ENCODE data around the gene UBR3. TPM values are rescaled to one million over a fixed set of nuclear protein-coding genes. Genes with fewer than 3 reads are reported as not detected.

Gene UBR3
- total and polyA plus RNA-seq, 8 donors, result 4.8 to 151 (median 37.3) TPM

Small RNAs within 50 kb of the gene (small RNA-seq; reads per million reads assigned to genes)
- gene RNU6-1006P, result 0 reads per million in 4 donors

Other genes with a start within 250 kb of the UBR3 start
- 10 to 100 TPM; 26.1 to 69.9 (median 28.0) TPM for gene PPIG, start 243.1 kb upstream of the UBR3 start, total RNA-seq
- 10 to 100 TPM; 22.0 to 98.8 (median 27.8) TPM for gene PPIG, start 243.1 kb upstream of the UBR3 start, polyA plus RNA-seq
- gene CFAP210, start 133.0 kb upstream of the UBR3 start, total RNA-seq, result under 1 TPM in 1 of 5 donors, not detected in 4; 0.37 TPM
- 1 to 10 TPM in 1 of 3 donors, under 1 TPM in 1, not detected in 1; 0.23 to 2.1 TPM for gene CFAP210, start 133.0 kb upstream of the UBR3 start, polyA plus RNA-seq
- gene PHOSPHO2, start 133.0 kb upstream of the UBR3 start, total RNA-seq, result 10 to 100 TPM in 2 of 5 donors, 1 to 10 TPM in 3; 1.3 to 22.0 (median 4.2) TPM
- 1 to 10 TPM; 2.2 to 4.3 (median 3.7) TPM for gene PHOSPHO2, start 133.0 kb upstream of the UBR3 start, polyA plus RNA-seq
- 10 to 100 TPM in 3 of 5 donors, 1 to 10 TPM in 2; 5.3 to 37.3 (median 10.3) TPM for gene KLHL23, start 93.6 kb upstream of the UBR3 start, total RNA-seq
- 1 to 10 TPM; 3.7 to 5.8 (median 5.3) TPM for gene KLHL23, start 93.6 kb upstream of the UBR3 start, polyA plus RNA-seq
- 10 to 100 TPM; 30.7 to 94.2 (median 41.4) TPM for gene SSB, start 28.6 kb upstream of the UBR3 start, total RNA-seq
- gene SSB, start 28.6 kb upstream of the UBR3 start, polyA plus RNA-seq, result 10 to 100 TPM; 60.0 to 76.5 (median 66.6) TPM
- 10 to 100 TPM in 4 of 5 donors, 1 to 10 TPM in 1; 1.4 to 46.9 (median 36.0) TPM for gene METTL5, start 2.5 kb upstream of the UBR3 start, total RNA-seq
- gene METTL5, start 2.5 kb upstream of the UBR3 start, polyA plus RNA-seq, result 10 to 100 TPM; 61.6 to 87.2 (median 71.3) TPM